MM.1S (cell line): Measurements from ENCODE around the gene MRTFA.

Experiments
- CTCF ChIP-seq: fragments of 300-600 bp; sonication (generic); IDR thresholded peaks from 2 replicates; pipeline ENCODE4 v1.5.1; 2016; ENCODE audit warnings: antibody characterized with exemption, low read length, mixed read lengths
- EZH2phosphoT487 ChIP-seq: fragments of 300-600 bp; sonication (generic); IDR thresholded peaks from 2 replicates; pipeline ENCODE4 v1.6.1; 2018; ENCODE audit warnings: antibody characterized with exemption, low read length

- no peak for TF ChIP-seq CTCF
- no peak for TF ChIP-seq EZH2phosphoT487
Measured at GRCh38 chr22:40556641-40557040, 79.9 kb downstream of the MRTFA start.
